ENCODE data around the gene BHMT. TPM values are rescaled to one million over a fixed set of nuclear protein-coding genes. Genes with fewer than 3 reads are reported as not detected.

Gene BHMT
- total RNA-seq, 6 experiments from 2014 or later = 105 to 899 (median 225) TPM

- no peaks in the 10 kb centered on the region for H3K27me3 ChIP-seq
- DNase-seq = no peak
- H3K36me3 ChIP-seq = peaks cover 0 to 17% (median 1%) of the 10 kb centered on the region in 4 donors
- peaks cover 0 to 77% (median 30%) of the 10 kb centered on the region in 4 donors for H3K4me1 ChIP-seq
- intact Hi-C loops (cut with DNase I) = no loop called here
- TF ChIP-seq, protein P1, sequence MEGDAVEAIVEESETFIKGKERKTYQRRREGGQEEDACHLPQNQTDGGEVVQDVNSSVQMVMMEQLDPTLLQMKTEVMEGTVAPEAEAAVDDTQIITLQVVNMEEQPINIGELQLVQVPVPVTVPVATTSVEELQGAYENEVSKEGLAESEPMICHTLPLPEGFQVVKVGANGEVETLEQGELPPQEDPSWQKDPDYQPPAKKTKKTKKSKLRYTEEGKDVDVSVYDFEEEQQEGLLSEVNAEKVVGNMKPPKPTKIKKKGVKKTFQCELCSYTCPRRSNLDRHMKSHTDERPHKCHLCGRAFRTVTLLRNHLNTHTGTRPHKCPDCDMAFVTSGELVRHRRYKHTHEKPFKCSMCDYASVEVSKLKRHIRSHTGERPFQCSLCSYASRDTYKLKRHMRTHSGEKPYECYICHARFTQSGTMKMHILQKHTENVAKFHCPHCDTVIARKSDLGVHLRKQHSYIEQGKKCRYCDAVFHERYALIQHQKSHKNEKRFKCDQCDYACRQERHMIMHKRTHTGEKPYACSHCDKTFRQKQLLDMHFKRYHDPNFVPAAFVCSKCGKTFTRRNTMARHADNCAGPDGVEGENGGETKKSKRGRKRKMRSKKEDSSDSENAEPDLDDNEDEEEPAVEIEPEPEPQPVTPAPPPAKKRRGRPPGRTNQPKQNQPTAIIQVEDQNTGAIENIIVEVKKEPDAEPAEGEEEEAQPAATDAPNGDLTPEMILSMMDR (IDR thresholded peaks at IDR 0.05) = no peak
- peak; percentile 9 for TF ChIP-seq POLR2A (IDR thresholded peaks at IDR 0.05)
- no peak overlapping the region for H3K4me3 ChIP-seq
- 40% methylated on average over 5 of the region's 6 CpGs for WGBS (ENCODE audit: insufficient coverage, low coverage, low lambda C conversion rate, missing lambda C conversion rate)
- no peaks in the 10 kb centered on the region for H3K9me3 ChIP-seq
- peak overlapping the region in 2 of 3 donors; percentile 39 to 96 for H3K27ac ChIP-seq
- peak in 1 of 4 donors; percentile 48 for ATAC-seq
These were observed 37.0 kb upstream of the BHMT start for GRCh38 chr5:79074641-79075040.

DNA sequence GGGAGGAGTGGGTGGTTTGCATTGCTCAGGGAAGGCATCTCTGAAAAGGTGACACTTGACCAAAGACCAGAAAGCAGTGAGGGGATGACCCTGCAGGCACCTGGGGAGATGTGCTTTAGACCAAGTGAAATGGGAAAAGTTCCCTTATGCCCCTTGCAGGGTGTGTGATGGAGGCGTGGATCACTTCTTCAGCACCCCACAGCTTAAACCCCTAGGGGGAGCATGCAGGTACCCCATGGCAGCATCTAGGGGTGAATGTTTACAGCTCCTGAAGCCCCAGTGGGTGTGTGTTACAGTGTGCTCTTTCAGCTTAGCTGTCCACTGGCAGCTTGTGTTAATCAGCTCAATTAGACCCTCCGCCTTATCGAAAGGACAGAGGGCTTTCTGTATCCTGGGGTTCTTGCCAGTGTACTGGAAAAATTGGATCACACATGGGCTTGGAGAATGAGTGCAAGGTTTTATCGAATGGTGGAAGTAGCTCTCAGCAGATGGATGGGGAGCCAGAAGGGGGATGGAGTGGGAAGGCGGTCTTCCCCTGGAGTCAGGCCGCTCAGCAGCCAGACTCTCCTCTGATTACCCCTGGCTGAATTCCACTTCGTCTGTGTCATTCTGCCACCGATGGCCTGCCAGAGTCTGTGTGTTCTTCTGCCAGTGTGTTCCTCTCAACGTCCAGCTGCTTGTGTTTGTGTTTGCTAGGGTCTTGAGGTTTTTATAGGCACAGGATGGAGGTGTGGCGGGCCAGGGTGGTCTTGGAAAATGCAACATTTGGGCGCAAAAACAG lies 35.8 kb upstream of the BHMT start:
- Histone ChIP-seq H3K36me3 (peaks cover 0 to 18% (median 1%) of the 10 kb centered on the region in 4 donors), H3K27ac (peak overlapping the region; percentile 39 to 96 (median 75)), H3K4me1 (peaks cover 0 to 89% (median 35%) of the 10 kb centered on the region in 4 donors)

DNA sequence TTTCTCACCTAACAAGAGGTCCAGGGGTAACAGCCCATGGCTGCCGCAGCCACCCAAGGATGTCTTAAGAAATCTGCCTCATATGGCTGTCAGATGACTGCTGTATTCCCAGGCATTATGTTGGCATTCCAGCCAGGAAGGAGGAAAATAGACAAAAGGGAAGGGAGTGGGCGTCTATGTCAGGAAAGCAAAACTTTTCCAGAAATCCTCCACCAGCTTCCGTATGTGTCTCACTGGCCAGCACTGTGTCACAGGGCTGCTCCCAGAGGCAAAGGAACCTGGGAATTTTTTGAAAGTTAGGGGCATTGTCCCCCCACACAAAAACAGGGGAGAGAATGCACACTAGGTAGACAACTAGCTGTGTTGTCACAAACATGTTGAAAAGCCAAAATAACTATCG lies 34.8 kb upstream of the BHMT start:
- no peaks in the 10 kb centered on the region for H3K9me3 ChIP-seq
- peak in 1 of 4 donors; percentile 17 for ATAC-seq
- intact Hi-C loops (cut with DNase I) = no loop called here
- peaks cover 0 to 96% (median 40%) of the 10 kb centered on the region in 4 donors for H3K4me1 ChIP-seq
- WGBS (ENCODE audit: insufficient coverage, low coverage, low lambda C conversion rate, missing lambda C conversion rate) = 52% methylated on average over 4 of the region's 4 CpGs
- no peak overlapping the region for H3K4me3 ChIP-seq
- TF ChIP-seq, protein P1 (IDR thresholded peaks at IDR 0.05) = no peak
- TF ChIP-seq POLR2A (IDR thresholded peaks at IDR 0.05) = no peak
- peak overlapping the region; percentile 39 to 96 (median 75) for H3K27ac ChIP-seq
- peaks cover 0 to 25% (median 1%) of the 10 kb centered on the region in 4 donors for H3K36me3 ChIP-seq
- no peaks in the 10 kb centered on the region for H3K27me3 ChIP-seq
- no peak for DNase-seq

More for the DNA sequence above, 35.8 kb upstream of the BHMT start:
- ATAC-seq = peak; percentile 60 to 76 (median 67)
- 21% methylated on average over 9 of the region's 11 CpGs for WGBS (ENCODE audit: insufficient coverage, low coverage, low lambda C conversion rate, missing lambda C conversion rate)
- intact Hi-C loops (cut with DNase I) = no loop called here
- no peaks in the 10 kb centered on the region for H3K9me3 ChIP-seq
- H3K27me3 ChIP-seq = no peaks in the 10 kb centered on the region
- DNase-seq = peak; percentile 33 to 77 (median 65)
- H3K4me3 ChIP-seq = peak overlapping the region in 1 of 3 donors; percentile 2
- TF ChIP-seq POLR2A (IDR thresholded peaks at IDR 0.05) = no peak
- TF ChIP-seq, protein P1 (IDR thresholded peaks at IDR 0.05) = no peak

DNA sequence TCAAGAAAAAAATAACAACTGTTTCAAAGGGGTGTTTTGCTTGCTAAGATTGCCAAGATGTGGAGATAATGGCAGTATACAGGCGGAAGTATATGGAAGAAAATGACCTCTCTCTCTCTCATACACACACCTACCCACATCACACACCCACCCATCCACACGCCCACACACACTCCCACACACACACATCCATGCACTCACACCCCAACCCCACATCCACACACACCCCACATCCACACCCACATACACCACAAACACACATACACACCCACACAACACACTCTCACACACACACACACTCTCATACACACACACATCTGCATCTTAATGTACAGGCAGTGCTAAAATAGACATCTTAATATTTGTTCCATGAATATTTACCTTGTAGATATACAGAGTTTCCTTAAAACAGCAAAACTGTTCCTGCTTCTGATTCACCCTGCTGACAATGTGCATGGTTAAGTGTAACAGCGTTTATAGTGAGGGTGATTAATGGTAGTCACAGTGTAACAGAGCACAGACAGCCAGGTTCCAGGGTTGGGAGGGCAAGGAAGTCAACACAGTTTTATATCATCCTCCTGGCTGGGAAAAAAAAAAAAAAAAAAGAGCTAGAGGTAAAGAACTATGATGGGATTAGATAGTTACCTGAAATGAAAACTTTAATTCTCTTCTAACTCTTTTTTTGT lies 33.8 kb upstream of the BHMT start:
- ATAC-seq = no peak
- WGBS (ENCODE audit: insufficient coverage, low coverage, low lambda C conversion rate, missing lambda C conversion rate) = 28% methylated on average over 2 of the region's 3 CpGs
- Histone ChIP-seq H3K27ac (peak overlapping the region; percentile 39 to 96 (median 75)), H3K4me3 (no peak overlapping the region), H3K4me1 (peaks cover 0 to 97% (median 47%) of the 10 kb centered on the region in 4 donors), H3K27me3 (no peaks in the 10 kb centered on the region), H3K9me3 (no peaks in the 10 kb centered on the region), H3K36me3 (peaks cover 0 to 25% (median 1%) of the 10 kb centered on the region in 4 donors)
- no peak for TF ChIP-seq POLR2A (IDR thresholded peaks at IDR 0.05)
- intact Hi-C loops (cut with DNase I) = no loop called here
- DNase-seq = no peak

Measured in right lobe of liver (tissue), 6 donors.